Gastrocnemius medialis (tissue), 4 donors: Measurements from ENCODE around the gene IL1RAP. TPM values are rescaled to one million over a fixed set of nuclear protein-coding genes. Genes with fewer than 3 reads are reported as not detected.
A peak's percentile ranks its signal among the peaks of the same experiment; 100 is the strongest.
"Not testable (repeated sequence)": the region's sequence is repeated elsewhere in the genome, so short reads cannot be mapped to it uniquely, and the experiment has no call there.

ENCODE experiments used
- ATAC-seq, 2 donors: fragments of 150-250 bp; one replicate each; pipeline ENCODE4 v1.9.1; 2016
- DNase-seq, 2 donors: peaks; one replicate each; pipeline ENCODE4 v3.0.0-alpha.2; 2019
- H3K27ac ChIP-seq, 4 donors: fragments of 200-600 bp; sonication (generic); 1 replicate in 1 of 4; 2 replicates in 3 of 4; pipeline ENCODE4 v1.5.1; 2016 to 2018; ENCODE audit warnings: mild to moderate bottlenecking in 2 of 4, moderate library complexity in 1 of 4
- H3K27me3 ChIP-seq, 3 donors: fragments of 200-600 bp; sonication (generic) in 2 of 3; 1 replicate in 1 of 3; 2 replicates in 2 of 3; pipeline versions ENCODE4 v1.5.1 to v1.6.0; 2016 to 2019; ENCODE audit warnings: mild to moderate bottlenecking in 1 of 3, moderate library complexity in 1 of 3
- H3K36me3 ChIP-seq, 2 donors: fragments of 200-600 bp; sonication (generic) in 1 of 2; one replicate each; pipeline ENCODE4 v1.5.1; 2017 to 2018
- H3K4me1 ChIP-seq, 2 donors: fragments of 200-600 bp; sonication (generic) in 1 of 2; one replicate each; pipeline ENCODE4 v1.5.1; 2016 to 2017; ENCODE audit warnings: mild to moderate bottlenecking in 2 of 2
- H3K4me3 ChIP-seq, 4 donors: fragments of 200-600 bp; sonication (generic) in 3 of 4; 1 replicate in 1 of 4; 2 replicates in 3 of 4; pipeline ENCODE4 v1.5.1; 2016 to 2019; ENCODE audit warnings: mild to moderate bottlenecking in 2 of 4
- H3K9me3 ChIP-seq, 3 donors: fragments of 200-600 bp; sonication (generic) in 2 of 3; 1 replicate in 1 of 3; 2 replicates in 2 of 3; pipeline ENCODE4 v1.5.1; 2016 to 2019
- CTCF ChIP-seq, 5 experiments: fragments of 450-650 bp in 3 of 5; fragments of 200-600 bp in 2 of 5; sonication (generic) in 2 of 5; IDR thresholded peaks in 4 of 5; conservative IDR thresholded peaks in 1 of 5; 1 replicate in 4 of 5; 2 replicates in 1 of 5; pipeline ENCODE4 v1.5.1; 2016 to 2019; ENCODE audit warnings: antibody characterized with exemption in 5 of 5, mild to moderate bottlenecking in 3 of 5, moderate library complexity in 3 of 5
- POLR2A ChIP-seq, 2 donors: fragments of 450-650 bp; IDR thresholded peaks; one replicate each; pipeline ENCODE4 v1.6.1; 2017; ENCODE audit warnings: antibody characterized with exemption in 2 of 2, mild to moderate bottlenecking in 2 of 2, moderate library complexity in 2 of 2
- in situ Hi-C, 4 donors: fragments of 200-750 bp; cut with MboI; loops; one replicate each; pipeline versions ENCODE4 v1.15.0 to v1.8.0; 2017; ENCODE audit warnings: low sequenced_read_pairs in 4 of 4
- intact Hi-C: fragments of 100-400 bp; cut with DNase I; formaldehyde crosslinking; loops from one replicate; pipeline ENCODE4 v1.15.1; 2023; ENCODE audit warnings: low total_unique reads
- total RNA-seq, 4 donors: library from RNA; depleted of rRNA; stranded (reverse); fragments of >200 nt; gene quantifications; one replicate each; pipeline versions ENCODE4 v1.1.0 to v1.2.3, GENCODE V29; 2016

Gene IL1RAP
- 1 to 10 TPM; 1.1 to 3.3 (median 2.6) TPM for total RNA-seq

GRCh38 chr3:190513409-190514370, at the start of gene IL1RAP:
TSS of gene IL1RAP (plus strand) at chr3:190514085. CDS start at chr3:190564290, 50,205 bp downstream.
- TF ChIP-seq POLR2A (IDR thresholded peaks at IDR 0.05): peak; percentile 64 to 73
- TF ChIP-seq CTCF (IDR thresholded peaks at IDR 0.05 in 4 of 5, conservative IDR thresholded peaks at IDR 0.05 in 1 of 5): peak in 4 of 5 experiments; percentile 74 to 91 (median 82)
- Histone ChIP-seq H3K4me3 (peak within 1 kb of the TSS; percentile 69 to 90 (median 80)), H3K4me1 (peaks cover 3 to 8% of the 10 kb centered on the region in 2 donors), H3K27me3 (no peaks in the 10 kb centered on the region), H3K9me3 (no peaks in the 10 kb centered on the region), H3K27ac (peak within 1 kb of the TSS; percentile 63 to 77 (median 72)), H3K36me3 (no peaks in the 10 kb centered on the region)
- intact Hi-C loops: loop anchor here (2.0 to 10.0 kb wide), 3 partner anchors 15 to 181 kb away; no protein-coding TSS in a partner anchor
- peak; percentile 74 to 81 for DNase-seq
- ATAC-seq: peak; percentile 87 to 90
- in situ Hi-C loops: no loop called here

- H3K4me3 ChIP-seq: no peak overlapping the region
- ATAC-seq (no peak), DNase-seq (no peak)
- no peak for TF ChIP-seq CTCF (IDR thresholded peaks at IDR 0.05 in 4 of 5, conservative IDR thresholded peaks at IDR 0.05 in 1 of 5)
- TF ChIP-seq POLR2A (IDR thresholded peaks at IDR 0.05): no peak
- H3K27me3 ChIP-seq: no peaks in the 10 kb centered on the region
- H3K4me1 ChIP-seq: no peaks in the 10 kb centered on the region
- intact Hi-C loops: no loop called here
- H3K27ac ChIP-seq: no peak overlapping the region
- in situ Hi-C loops: no loop called here
- no peaks in the 10 kb centered on the region for H3K9me3 ChIP-seq
- H3K36me3 ChIP-seq: no peaks in the 10 kb centered on the region
Observed at GRCh38 chr3:190467922-190468321, 46.0 kb upstream of the IL1RAP start.

GRCh38 chr3:190473261-190473660, 40.6 kb upstream of the IL1RAP start:
- H3K9me3 ChIP-seq, ATAC-seq, H3K4me3 ChIP-seq, DNase-seq, H3K27me3 ChIP-seq, H3K4me1 ChIP-seq, intact Hi-C loops, in situ Hi-C loops, H3K36me3 ChIP-seq, H3K27ac ChIP-seq: not testable (repeated sequence)

- Histone ChIP-seq H3K27ac (no peak overlapping the region), H3K9me3 (no peaks in the 10 kb centered on the region), H3K36me3 (no peaks in the 10 kb centered on the region), H3K4me3 (no peak overlapping the region), H3K4me1 (no peaks in the 10 kb centered on the region), H3K27me3 (no peaks in the 10 kb centered on the region)
- intact Hi-C loops: no loop called here
- DNase-seq (no peak), ATAC-seq (no peak)
- in situ Hi-C loops: no loop called here
- TF ChIP-seq CTCF (IDR thresholded peaks at IDR 0.05 in 4 of 5, conservative IDR thresholded peaks at IDR 0.05 in 1 of 5) (no peak), POLR2A (IDR thresholded peaks at IDR 0.05) (no peak)
Observed at GRCh38 chr3:190481779-190482178, 32.1 kb upstream of the IL1RAP start.

- H3K27ac ChIP-seq: no peak overlapping the region
- no peak for TF ChIP-seq POLR2A (IDR thresholded peaks at IDR 0.05)
- TF ChIP-seq CTCF (IDR thresholded peaks at IDR 0.05 in 4 of 5, conservative IDR thresholded peaks at IDR 0.05 in 1 of 5): no peak
- in situ Hi-C loops (no loop called here), intact Hi-C loops (no loop called here)
- DNase-seq (no peak), ATAC-seq (no peak)
- H3K4me1 ChIP-seq: peaks cover 3 to 4% of the 10 kb centered on the region in 2 donors
- no peak overlapping the region for H3K4me3 ChIP-seq
- no peaks in the 10 kb centered on the region for H3K27me3 ChIP-seq
- no peaks in the 10 kb centered on the region for H3K9me3 ChIP-seq
- H3K36me3 ChIP-seq: no peaks in the 10 kb centered on the region
Observed at GRCh38 chr3:190485830-190486532, 27.9 kb upstream of the IL1RAP start.
